GM19328 (cell line): ENCODE data around the gene INIP.

Experiments
- ATAC-seq: cut with Tn5 transposase; IDR thresholded peaks from one replicate; pipeline ENCODE4 v1.9.1; 2021; ENCODE audit warnings: mild to moderate bottlenecking, moderate library complexity; ENCODE audit not compliant: unreplicated experiment

INIP gene, protein sequence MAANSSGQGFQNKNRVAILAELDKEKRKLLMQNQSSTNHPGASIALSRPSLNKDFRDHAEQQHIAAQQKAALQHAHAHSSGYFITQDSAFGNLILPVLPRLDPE

DNA sequence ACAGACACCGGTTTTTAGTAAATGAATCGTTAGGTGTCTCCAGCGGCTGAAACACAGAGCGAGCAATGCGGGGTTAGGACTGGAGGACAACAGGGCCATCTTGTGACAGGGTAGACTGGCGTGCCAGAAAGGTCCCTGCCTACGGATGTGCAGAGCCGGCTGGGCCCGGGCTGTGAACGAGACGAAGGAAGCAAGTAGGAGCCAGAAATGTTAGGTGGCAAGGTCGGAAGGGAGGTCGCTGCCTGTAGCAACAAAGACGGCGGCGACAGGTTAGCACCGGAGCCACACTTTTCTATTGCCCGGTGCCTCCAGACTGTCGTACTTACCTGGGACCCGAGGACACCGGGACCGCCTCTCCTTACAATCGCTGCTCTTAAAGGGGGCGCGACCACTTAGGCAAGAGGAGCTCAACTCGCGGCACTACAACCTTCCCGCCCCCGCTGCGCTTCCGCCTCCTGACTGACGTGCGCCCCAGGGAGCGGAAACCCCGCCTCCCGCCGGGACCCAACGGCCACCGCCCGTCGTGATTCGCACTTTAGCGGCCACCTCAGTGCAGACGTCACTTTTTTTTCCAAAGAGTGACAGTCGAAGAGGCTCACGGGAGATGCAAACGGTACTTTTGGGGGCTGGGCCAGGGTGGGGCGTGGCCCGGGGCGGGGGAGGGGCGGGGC is at the start of gene INIP:
INIP (minus strand) TSS at position 457 of the 671 bp plus-strand sequence. CDS start 1,632 bp downstream, outside the sequence.
- ATAC-seq: peak; percentile 94

DNA sequence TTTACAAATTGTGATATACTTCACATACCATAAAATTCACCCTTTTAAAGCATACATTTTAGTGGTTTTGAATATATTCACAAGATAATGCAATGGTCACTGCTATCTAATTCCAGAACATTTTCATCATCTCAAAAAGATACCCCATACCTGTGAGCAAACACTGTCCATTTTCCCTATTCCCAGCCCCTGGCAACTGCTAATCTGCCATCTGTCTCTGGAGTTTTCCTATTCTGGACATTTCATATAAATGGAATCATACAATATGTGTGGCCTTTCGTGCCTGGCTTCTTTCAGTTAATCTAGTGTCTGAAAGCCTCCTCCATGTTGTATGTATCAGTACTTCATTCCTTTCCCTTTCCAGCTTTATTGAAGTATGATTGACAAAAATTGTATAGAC is 47.4 kb upstream of the INIP start:
- ATAC-seq: no peak

DNA sequence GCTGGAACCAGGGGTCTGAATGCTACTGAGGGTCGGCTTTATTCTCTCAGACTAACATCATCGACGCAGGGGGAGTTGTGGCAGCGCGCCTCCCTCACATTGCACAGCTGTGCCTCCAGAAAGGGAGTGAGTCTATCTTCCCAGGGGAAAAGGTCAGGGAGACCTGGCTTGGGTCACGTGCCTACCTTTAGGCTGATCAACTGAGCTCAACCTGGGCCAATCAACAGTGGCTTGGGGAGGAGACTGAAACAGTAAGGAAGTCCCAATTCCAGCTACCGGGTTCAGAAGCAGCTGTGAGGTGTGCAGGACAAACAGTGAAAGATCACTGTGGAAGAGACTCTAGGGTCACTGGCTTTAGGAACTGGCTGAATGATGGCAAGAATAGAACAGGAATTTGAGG is 46.9 kb upstream of the INIP start:
- ATAC-seq: no peak

DNA sequence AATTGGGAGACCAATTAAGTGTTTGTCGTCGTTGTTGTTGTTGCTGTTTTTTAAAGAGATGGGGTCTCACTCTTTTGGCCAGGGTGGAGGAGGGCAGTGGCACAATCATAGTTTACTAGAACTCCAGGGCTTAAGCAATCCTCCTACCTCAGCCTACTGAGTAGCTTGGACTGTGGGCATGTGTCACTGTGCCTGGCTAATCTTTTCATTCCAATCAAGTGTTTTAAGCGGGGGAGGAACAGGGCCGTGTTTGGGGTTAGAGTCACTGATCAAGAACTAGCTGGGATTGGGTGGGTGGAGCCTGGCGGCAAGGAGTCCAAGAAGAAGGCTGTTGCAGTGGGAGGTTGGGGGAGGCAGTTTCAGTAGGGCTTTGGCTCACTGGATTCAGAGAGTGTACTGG is 46.4 kb upstream of the INIP start:
- ATAC-seq: no peak

DNA sequence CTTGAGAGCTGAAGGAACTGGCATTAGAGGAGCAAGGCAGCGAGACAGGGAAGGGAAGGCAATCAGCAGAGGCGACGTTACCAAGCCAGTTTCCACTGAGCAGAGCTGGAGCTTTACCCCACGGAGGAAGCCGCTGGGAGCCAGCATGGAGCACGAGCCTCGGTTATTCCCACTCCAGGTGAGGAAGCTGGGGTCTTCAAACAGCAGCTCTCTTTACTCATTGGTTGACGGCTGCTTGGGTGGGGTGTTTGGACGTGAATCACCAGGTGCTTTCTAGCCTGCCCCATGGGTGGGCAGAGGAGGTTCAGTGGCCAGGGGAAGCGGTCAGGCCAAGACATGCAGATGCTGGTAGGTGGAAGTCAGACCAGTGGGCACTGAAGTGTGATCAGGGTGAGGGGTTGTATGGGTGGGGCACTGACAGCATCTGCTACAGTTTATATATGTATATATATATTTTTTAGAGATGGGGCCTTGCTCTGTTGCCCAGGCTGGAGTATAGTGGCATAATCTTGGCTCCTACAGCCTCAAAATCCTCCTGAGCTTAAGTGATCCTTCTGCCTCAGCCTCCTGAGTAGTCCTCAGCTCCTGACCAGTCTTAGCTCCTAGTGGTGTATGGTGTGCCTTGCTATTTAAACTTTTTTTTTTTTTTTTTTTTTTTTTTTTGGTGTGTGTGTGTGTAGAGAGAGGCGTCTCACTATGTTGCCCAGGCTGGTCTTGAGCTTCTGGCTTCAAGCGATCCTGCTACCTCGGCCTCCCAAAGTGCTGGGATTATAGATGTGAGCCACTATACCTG is 45.0 kb upstream of the INIP start:
- no peak for ATAC-seq

DNA sequence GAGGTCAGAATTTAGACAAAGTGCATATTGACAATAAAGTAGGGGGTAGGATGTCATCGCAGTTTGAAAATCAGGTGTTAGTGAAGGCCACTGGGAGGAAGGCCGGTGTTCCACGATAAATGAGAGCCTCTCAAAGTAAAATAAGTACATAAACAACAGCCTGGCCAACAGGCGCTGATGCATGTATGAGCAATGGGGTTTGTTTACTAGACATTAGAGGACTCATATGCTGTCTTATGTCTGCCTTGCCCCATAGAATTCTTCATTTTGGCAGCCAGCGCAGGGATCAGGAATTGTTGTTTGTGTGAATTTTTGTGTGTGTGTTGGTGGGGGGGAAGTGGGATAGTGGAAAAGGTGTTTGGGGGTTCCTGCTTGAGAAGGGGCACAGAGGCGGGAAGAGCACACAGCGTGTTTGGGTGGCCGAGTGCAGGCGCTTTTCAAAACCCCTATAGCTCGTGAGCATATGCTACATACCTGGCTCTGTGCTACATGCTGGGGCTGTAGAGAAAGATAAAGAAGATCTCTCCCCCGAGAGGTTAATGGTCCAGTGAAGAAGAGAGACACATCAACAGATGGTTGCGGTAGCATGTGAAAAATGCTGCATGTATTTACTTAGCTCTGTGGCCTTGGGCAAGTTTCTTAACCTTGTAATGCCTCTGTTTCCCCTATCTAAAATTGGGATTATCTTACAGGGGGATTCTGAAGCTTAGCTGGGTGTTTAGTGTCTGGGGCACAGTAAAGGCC is 44.2 kb upstream of the INIP start:
- ATAC-seq: no peak

DNA sequence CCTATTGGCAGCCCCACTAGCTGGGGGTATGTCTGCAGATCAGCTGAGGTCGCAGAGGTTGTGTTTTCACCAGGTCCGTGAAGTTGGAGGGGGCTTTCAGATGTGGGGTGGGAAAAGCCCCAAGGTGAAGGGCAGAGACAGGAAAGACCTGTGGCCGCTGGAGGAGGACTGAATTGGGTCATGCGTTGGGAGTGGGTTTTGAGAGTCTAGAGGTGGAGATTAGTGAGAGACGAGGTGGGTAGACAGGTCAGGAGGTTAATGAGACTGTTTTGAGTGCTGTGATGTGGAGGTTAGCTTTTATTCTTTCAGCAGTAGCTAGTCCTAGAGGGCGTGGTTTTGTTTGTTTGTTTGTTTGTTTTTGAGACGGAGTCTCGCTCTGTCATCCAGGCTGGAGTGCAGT is 42.9 kb upstream of the INIP start:
- no peak for ATAC-seq

DNA sequence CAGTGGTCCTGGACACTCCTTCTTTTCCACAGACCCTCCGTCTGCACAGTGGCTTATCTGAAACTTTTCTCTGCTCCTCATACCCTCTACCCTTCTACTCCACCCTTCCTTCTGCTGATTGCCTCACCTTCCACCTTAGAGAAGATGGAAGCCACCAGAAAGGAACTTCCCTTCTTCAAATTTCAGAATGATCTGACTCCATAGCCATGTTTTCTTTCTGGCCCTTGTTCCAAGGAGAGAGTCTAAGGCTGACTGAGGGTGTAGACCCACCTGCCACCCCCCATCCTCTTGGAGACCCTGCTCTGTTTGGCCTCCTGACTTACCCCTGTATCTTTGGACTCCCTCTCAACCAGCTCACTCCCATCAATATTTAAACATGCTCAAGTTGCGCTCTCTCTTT is 40.0 kb upstream of the INIP start:
- no peak for ATAC-seq

DNA sequence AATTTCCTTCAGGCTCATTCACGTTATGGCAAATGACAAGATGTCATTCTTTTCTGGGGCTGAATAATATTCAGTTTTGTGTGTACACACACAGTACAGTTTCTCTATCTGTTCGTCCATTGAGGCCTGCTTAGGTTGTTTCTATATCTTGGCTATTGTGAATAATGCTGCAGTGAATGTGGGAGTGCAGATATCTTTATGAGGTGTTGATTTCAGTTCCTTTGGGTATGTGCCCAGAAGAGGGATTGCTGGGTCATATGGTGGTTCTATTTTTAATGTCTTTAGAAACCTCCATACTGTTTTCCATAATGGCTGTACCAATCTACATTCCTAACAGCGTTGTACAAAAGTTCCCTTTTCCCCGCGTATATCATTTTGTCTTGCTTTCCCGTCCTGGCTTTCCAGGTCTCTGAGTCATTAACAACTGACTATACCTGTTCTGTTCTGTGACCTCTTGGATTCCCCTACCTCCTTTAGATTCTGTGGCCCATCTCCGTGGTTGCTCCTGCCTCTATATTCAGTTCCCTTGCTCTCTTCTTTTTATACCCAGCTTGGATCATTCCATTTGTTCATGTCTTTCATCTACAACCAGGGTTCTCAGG is 39.5 kb upstream of the INIP start:
- ATAC-seq: no peak

DNA sequence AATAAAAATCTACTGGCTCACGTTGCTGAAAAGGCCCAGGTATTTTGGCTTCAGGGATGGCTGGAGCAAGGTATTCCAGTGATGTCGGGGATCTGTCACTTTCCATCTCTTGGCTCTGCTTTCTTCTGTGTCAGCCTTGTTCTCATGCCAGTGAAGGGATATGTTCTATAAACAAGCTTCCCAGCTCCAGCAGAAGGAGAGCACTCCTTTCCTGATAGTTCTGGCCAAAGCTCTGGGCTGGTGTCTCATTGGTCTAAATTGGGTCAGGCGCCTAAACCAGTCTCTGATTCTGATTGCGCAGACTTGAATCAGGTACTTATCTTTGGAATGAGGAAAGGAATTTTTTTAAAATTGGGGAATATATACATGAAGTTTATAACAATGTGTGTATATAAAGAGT is 37.8 kb upstream of the INIP start:
- no peak for ATAC-seq

DNA sequence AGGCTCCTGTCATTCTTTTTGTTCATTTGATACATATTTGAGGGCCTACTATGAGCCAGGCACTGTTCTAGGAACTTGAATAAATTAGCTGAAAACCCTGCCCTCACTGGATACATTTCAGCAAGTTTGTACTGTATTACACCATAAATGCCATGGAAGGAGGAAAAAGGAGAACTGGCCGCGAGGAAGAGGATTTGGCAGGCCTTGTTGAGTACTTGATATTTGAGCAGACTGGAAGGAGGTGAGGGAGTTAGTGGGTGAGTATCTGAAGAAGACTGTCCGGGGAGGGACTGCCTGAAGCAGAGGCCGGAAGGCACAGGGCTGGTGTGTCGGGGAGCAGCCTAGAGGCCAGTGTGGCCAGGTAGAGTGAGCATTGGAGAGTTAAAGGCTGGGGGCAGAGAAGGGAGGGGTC is 37.1 kb upstream of the INIP start:
- ATAC-seq: no peak

DNA sequence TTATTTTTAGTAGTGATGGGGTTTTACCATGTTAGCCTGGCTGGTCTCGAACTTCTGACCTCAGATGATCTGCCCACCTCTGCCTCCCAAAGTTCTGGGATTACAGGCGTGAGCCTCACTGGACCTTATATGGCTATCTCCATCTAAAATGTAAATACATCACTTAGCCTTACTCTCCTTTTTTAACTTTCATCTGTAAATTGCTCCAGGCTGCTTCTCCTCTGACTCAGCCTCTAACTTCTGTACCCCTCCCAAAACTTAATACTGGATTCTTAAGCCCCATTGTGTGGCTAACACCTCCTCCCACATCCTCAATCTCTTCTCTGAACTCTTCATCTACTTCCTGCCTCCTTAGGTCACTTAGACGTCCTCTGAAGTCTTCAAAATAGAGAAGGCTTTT is 36.7 kb upstream of the INIP start:
- ATAC-seq: no peak

DNA sequence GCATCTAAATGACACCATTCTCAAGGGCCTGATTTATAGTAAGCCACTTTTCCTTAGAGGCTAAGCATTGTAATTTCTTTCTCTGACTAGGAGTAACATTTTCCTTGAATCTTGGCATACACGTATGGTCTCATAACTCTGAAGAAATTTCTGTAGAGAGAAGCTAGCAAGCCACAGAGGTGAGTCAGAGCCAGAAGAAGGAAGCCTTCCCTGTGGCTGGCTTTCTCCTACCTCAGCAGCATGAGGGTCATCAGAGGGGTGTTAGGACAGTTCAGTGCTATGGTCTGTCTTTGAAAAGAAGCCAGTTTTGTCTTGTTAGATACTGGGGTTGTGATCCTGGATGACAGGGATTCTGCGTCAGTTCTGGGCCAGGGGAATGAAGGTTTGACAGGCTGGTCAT is 35.8 kb upstream of the INIP start:
- no peak for ATAC-seq

DNA sequence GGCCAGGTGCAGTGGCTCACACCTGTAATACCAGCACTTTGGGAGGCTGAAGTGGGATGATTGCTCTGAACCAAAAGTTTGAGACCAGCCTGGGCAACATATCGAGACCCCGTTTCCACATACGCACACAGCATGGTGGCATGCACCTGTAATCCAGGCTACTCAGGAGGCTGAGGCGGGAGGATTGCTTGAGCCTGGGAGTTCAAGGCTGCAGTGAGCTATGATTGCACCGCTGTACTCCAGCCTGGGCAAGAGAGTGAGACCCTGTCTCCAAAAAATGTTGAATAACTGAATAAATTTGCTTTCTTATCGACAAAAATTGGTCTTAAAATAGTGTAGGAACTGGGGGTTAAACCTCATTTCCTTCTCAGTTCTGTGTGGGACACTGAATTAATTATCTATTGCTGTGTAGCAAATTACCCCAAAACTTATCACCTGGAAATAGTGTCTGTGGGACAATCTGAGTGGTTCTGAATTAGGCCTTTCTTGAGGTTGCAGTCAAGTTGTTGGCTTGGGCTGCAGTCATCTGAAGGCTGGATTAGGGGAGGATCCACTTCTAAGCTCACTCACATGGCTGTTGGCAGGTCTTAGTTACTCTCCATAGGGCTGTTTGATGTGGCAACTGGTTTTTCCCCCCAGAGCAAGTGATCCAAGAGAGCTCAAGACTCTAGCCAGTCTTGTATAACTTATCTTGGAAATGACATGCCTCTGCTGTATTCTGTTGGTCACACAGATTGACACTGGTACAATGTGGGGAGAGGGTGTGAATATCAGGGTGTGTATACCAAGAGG is 34.6 kb upstream of the INIP start:
- ATAC-seq: no peak

DNA sequence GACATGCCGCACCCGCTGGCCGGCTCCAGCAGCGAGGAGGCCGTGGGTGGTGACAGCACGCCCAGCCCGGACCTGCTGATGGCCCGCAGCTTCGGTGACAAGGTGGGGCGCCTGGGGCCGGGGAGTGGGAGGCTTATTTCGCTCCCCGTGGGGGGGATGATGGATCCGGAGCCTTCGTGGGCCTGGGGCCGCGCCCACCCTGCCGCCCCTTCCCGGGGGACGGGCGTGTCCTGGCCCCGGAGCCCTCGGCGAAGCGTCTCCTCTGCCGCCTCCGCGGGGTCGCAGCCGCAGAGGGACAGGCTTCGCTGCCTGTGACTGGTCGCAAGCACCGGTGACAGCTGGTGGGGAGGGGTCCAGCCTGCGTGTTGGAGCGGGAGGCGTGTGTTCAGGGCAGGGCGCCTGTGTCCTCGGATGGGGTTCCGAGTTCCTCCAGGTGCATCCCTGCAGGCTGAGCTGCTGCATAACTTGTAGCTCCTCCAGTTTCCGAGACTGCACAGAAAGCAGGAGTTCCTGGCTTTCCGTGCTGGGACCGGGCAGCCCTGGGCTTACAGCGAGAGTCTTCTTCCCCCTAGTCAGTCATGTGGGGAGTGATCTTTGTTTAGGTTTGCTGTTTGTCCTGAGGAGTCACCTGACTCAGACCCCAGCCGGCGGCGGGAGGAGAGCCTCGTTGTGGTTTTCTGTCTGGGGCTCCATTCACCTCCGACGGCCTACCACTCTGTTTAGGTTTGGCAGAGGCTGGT is 33.3 kb upstream of the INIP start:
- peak; percentile 46 for ATAC-seq

DNA sequence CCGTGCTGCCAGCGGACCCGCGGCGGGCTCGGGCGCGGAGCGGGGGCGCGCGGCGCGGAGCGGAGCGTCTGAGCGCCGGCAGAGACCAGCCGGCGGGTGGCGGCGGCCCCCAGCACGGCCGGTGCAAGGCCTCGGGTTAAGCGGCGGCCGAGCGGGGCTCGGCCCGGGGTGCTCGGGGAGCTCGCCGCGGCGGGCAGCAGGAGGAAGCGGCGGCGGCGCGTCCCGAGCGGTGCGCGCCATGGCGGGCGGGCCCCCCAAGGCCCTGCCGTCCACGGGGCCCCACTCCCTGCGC is 32.8 kb upstream of the INIP start:
- ATAC-seq: peak; percentile 24

DNA sequence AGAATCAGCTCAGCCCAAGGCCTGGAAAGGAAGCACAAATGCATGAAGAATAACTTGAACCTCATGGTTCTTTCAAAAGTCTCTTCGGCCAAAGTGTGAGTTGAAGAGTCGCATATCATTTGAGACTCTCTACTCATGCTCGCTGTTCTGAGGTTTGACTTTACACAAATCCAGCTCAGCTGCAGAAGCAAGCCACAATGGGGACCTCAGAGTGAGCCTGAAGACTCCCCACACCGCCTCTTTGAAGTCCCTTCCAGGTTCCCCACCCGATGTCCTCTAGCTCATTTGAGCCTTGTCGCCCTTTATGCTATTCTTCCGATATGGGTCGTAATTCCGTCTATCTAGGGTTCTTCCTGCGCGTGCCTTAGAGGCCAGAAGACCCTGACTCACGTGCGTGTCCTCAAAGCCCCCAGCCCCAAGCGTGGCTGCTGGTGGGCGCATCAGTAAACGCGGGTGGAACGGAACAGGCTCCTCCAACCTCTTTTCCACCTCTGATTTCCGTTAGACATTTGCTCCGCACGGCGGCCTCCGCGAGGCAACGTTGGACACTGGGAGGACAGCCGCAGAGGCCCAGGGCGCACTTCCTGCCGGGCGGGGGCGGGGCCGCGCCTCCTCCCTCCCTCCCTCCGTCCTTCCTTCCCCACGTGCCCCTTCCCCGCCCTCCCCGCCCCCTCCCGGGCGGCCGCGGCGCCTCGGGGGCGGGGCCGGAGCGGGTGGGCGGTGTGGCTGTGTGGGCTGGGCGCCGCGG is 32.3 kb upstream of the INIP start, which contains the start of gene SNX30:
SNX30 (plus strand) TSS at position 745 of the 748 bp plus-strand sequence. CDS start 242 bp downstream, outside the sequence.
- peak; percentile 72 for ATAC-seq

DNA sequence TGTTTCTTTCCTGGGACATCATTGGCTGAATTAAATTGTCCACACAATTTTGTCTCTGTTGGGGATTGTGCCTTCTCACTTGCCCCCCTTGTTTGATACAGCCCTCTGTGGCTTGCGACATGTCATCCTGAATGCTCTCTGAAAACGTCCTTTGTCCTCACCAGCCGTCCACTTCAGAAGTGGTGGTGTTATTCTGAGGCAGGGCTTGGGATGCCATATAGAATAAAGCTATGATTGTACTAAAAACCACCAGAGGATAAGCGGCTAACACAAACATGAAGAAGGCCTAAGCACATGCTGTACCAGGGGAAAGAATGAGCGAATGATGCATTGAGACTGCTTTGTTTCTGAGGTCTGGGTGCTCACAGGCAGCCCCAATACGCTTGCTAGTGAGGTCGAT is 29.2 kb upstream of the INIP start:
- ATAC-seq: no peak

DNA sequence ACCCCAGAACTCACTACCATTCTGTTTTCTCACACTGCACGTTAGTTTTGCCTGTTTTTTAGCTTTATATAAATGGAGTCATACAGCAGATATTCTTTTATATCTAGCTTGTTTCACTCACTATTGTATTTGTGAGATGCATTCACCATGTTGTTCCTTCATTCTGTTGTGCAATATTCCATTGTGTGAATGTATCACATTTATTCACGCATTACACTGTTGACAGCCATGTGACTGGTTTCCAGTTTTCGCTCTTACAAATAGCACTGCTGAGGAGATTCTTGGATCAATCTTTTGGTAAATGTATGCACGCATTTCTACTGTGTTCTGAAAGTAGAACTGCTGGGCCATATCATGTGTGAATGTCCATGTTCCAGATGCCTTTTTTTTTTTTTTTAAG is 26.3 kb upstream of the INIP start:
- no peak for ATAC-seq
